Muscle layer of duodenum (tissue), 2 donors: ENCODE results near the gene MEIS2.

Source experiments
- H3K27ac ChIP-seq: one replicate; pipeline ENCODE4 v1.7.0; 2013; ENCODE audit warnings: mild to moderate bottlenecking, low read length
- H3K27me3 ChIP-seq: one replicate; pipeline ENCODE4 v1.7.0; 2013; ENCODE audit warnings: low read depth, mild to moderate bottlenecking, control low read depth, low read length
- H3K36me3 ChIP-seq, 2 donors: one replicate each; pipeline ENCODE4 v1.7.0; 2013; ENCODE audit warnings: low read length in 2 of 2, control low read depth in 1 of 2, mild to moderate bottlenecking in 1 of 2; ENCODE audit not compliant: insufficient read depth in 2 of 2, control insufficient read depth in 1 of 2
- H3K4me1 ChIP-seq, 2 donors: one replicate each; pipeline ENCODE4 v1.7.0; 2013; ENCODE audit warnings: low read length in 2 of 2, mild to moderate bottlenecking in 2 of 2, control low read depth in 1 of 2, moderate library complexity in 1 of 2; ENCODE audit not compliant: insufficient read depth in 2 of 2, control insufficient read depth in 1 of 2
- H3K4me3 ChIP-seq, 2 donors: one replicate each; pipeline ENCODE4 v1.7.0; 2013; ENCODE audit warnings: low read length in 2 of 2, low read depth in 1 of 2, mild to moderate bottlenecking in 1 of 2
- H3K9me3 ChIP-seq, 2 donors: one replicate each; pipeline ENCODE4 v1.7.0; 2013; ENCODE audit warnings: low read length in 2 of 2, control low read depth in 1 of 2, mild to moderate bottlenecking in 1 of 2; ENCODE audit not compliant: control insufficient read depth in 1 of 2
- donor health status: healthy.

MEIS2 gene

GRCh38 chr15:37100109-37100965 is at the start of gene MEIS2:
MEIS2 (minus strand) TSS chr15:37100549; CDS start chr15:37099466, 1,083 bp downstream.
- no peaks in the 10 kb centered on the region for H3K4me1 ChIP-seq
- peak within 1 kb of the TSS; percentile 87 to 97 for H3K4me3 ChIP-seq
- H3K27ac ChIP-seq, result peak within 1 kb of the TSS; percentile 96
- H3K27me3 ChIP-seq, result no peaks in the 10 kb centered on the region
- no peaks in the 10 kb centered on the region for H3K36me3 ChIP-seq
- H3K9me3 ChIP-seq, result no peaks in the 10 kb centered on the region

- H3K4me1 ChIP-seq, result no peaks in the 10 kb centered on the region
- no peaks in the 10 kb centered on the region for H3K36me3 ChIP-seq
- no peaks in the 10 kb centered on the region for H3K9me3 ChIP-seq
- H3K4me3 ChIP-seq, result no peak overlapping the region
- H3K27me3 ChIP-seq, result no peaks in the 10 kb centered on the region
- H3K27ac ChIP-seq, result no peak overlapping the region
Measured at GRCh38 chr15:37149146-37149545, 48.8 kb upstream of the MEIS2 start.

- H3K9me3 ChIP-seq, result no peaks in the 10 kb centered on the region
- no peak overlapping the region for H3K27ac ChIP-seq
- H3K4me3 ChIP-seq, result no peak overlapping the region
- H3K36me3 ChIP-seq, result no peaks in the 10 kb centered on the region
- no peaks in the 10 kb centered on the region for H3K4me1 ChIP-seq
- no peaks in the 10 kb centered on the region for H3K27me3 ChIP-seq
Measured at GRCh38 chr15:37148714-37149113, 48.4 kb upstream of the MEIS2 start.

- no peaks in the 10 kb centered on the region for H3K4me1 ChIP-seq
- no peak overlapping the region for H3K4me3 ChIP-seq
- no peaks in the 10 kb centered on the region for H3K9me3 ChIP-seq
- no peaks in the 10 kb centered on the region for H3K36me3 ChIP-seq
- H3K27me3 ChIP-seq, result no peaks in the 10 kb centered on the region
- no peak overlapping the region for H3K27ac ChIP-seq
Measured at GRCh38 chr15:37143351-37143750, 43.0 kb upstream of the MEIS2 start.

GRCh38 chr15:37142371-37142770 is 42.0 kb upstream of the MEIS2 start:
- Histone ChIP-seq H3K4me1 (no peaks in the 10 kb centered on the region), H3K27me3 (no peaks in the 10 kb centered on the region), H3K27ac (no peak overlapping the region), H3K9me3 (no peaks in the 10 kb centered on the region), H3K4me3 (no peak overlapping the region), H3K36me3 (no peaks in the 10 kb centered on the region)

- Histone ChIP-seq H3K4me1 (no peaks in the 10 kb centered on the region), H3K27me3 (no peaks in the 10 kb centered on the region)
Measured at GRCh38 chr15:37140531-37141058, 40.2 kb upstream of the MEIS2 start.

GRCh38 chr15:37138591-37139215 is 38.4 kb upstream of the MEIS2 start:
- Histone ChIP-seq H3K36me3 (no peaks in the 10 kb centered on the region), H3K4me3 (no peak overlapping the region), H3K9me3 (no peaks in the 10 kb centered on the region), H3K27ac (no peak overlapping the region), H3K27me3 (no peaks in the 10 kb centered on the region), H3K4me1 (no peaks in the 10 kb centered on the region)

More at GRCh38 chr15:37140531-37141058, 40.2 kb upstream of the MEIS2 start:
- Histone ChIP-seq H3K36me3 (no peaks in the 10 kb centered on the region), H3K4me3 (no peak overlapping the region), H3K27ac (no peak overlapping the region), H3K9me3 (no peaks in the 10 kb centered on the region)

- no peak overlapping the region for H3K27ac ChIP-seq
- H3K36me3 ChIP-seq, result no peaks in the 10 kb centered on the region
- H3K27me3 ChIP-seq, result no peaks in the 10 kb centered on the region
- no peak overlapping the region for H3K4me3 ChIP-seq
- H3K9me3 ChIP-seq, result no peaks in the 10 kb centered on the region
- H3K4me1 ChIP-seq, result no peaks in the 10 kb centered on the region
Measured at GRCh38 chr15:37137221-37137620, 36.9 kb upstream of the MEIS2 start.

GRCh38 chr15:37136666-37137065 is 36.3 kb upstream of the MEIS2 start:
- H3K9me3 ChIP-seq, result no peaks in the 10 kb centered on the region
- H3K27ac ChIP-seq, result no peak overlapping the region
- no peak overlapping the region for H3K4me3 ChIP-seq
- no peaks in the 10 kb centered on the region for H3K4me1 ChIP-seq
- H3K36me3 ChIP-seq, result no peaks in the 10 kb centered on the region
- no peaks in the 10 kb centered on the region for H3K27me3 ChIP-seq

- Histone ChIP-seq H3K27ac (no peak overlapping the region), H3K4me1 (no peaks in the 10 kb centered on the region), H3K27me3 (no peaks in the 10 kb centered on the region), H3K9me3 (no peaks in the 10 kb centered on the region), H3K36me3 (no peaks in the 10 kb centered on the region), H3K4me3 (no peak overlapping the region)
Measured at GRCh38 chr15:37135225-37135624, 34.9 kb upstream of the MEIS2 start.

GRCh38 chr15:37134699-37135131 is 34.4 kb upstream of the MEIS2 start:
- Histone ChIP-seq H3K9me3 (no peaks in the 10 kb centered on the region), H3K36me3 (no peaks in the 10 kb centered on the region), H3K4me1 (no peaks in the 10 kb centered on the region), H3K27ac (no peak overlapping the region), H3K4me3 (no peak overlapping the region), H3K27me3 (no peaks in the 10 kb centered on the region)
